IMR-90 (cell line): Measurements from ENCODE around the gene SOD2. TPM values are rescaled to one million over a fixed set of nuclear protein-coding genes. Genes with fewer than 3 reads are reported as not detected.

Experiments
- ATAC-seq: fragments of 200-7000 bp; cut with Tn5 transposase; 2 replicates; pipeline ENCODE4 v1.9.1; 2020; ENCODE audit warnings: low read depth, mild to moderate bottlenecking, moderate library complexity
- BruUV-seq: library from RNA; stranded (reverse); fragments of 400-500 nt; replicated peaks from 2 replicates; lab custom pipeline; 2021; lab: Mats Ljungman, UMichigan
- CTCF ChIA-PET: fragments of 300-600 bp; formaldehyde crosslinking; extraction: SDS; loops from one replicate; lab custom pipeline; 2021; ENCODE audit warnings: antibody characterized with exemption; lab: Yijun Ruan, JAX
- POLR2A ChIA-PET: fragments of 300-600 bp; sonication (Branson Sonifier 250); formaldehyde crosslinking; loops from one replicate; lab custom pipeline; 2022; ENCODE audit warnings: antibody characterized with exemption; ENCODE audit not compliant: unreplicated experiment; lab: Charles Lee
- DNase-seq: peaks from one replicate; pipeline ENCODE4 v3.0.0; 2013
- H2AFZ ChIP-seq: replicated peaks from 2 replicates; pipeline ENCODE3; 2013; ENCODE audit warnings: low read length, mild to moderate bottlenecking; ENCODE audit not compliant: poor library complexity
- H2AK5ac ChIP-seq: 2 replicates; pipeline ENCODE4 v1.6.1; 2013; ENCODE audit warnings: low read depth, low read length, inconsistent platforms
- H2AK9ac ChIP-seq: replicated peaks from 2 replicates; pipeline ENCODE3; 2013; ENCODE audit warnings: mild to moderate bottlenecking, low read depth, low read length, moderate library complexity; ENCODE audit not compliant: poor library complexity
- H2BK120ac ChIP-seq: 2 replicates; pipeline ENCODE4 v1.6.1; 2013; ENCODE audit warnings: low read depth, low read length, inconsistent platforms
- H2BK15ac ChIP-seq: 3 replicates; pipeline ENCODE4 v1.6.1; 2013; ENCODE audit warnings: low read depth, low read length, inconsistent platforms
- H2BK20ac ChIP-seq: 2 replicates; pipeline ENCODE4 v1.6.1; 2013; ENCODE audit warnings: low read depth, mild to moderate bottlenecking, inconsistent platforms, low read length, moderate library complexity
- H2BK5ac ChIP-seq: 2 replicates; pipeline ENCODE4 v1.6.1; 2013; ENCODE audit warnings: mild to moderate bottlenecking, low read depth, low read length, inconsistent platforms; ENCODE audit not compliant: poor library complexity, severe bottlenecking
- H3K14ac ChIP-seq: replicated peaks from 2 replicates; pipeline ENCODE4 v1.6.1; 2013; ENCODE audit warnings: low read depth, low read length, inconsistent platforms
- H3K18ac ChIP-seq: 2 replicates; pipeline ENCODE4 v1.6.1; 2013; ENCODE audit warnings: low read depth, low read length, control low read depth
- H3K23ac ChIP-seq: 2 replicates; pipeline ENCODE4 v1.6.1; 2013; ENCODE audit warnings: low read depth, low read length, inconsistent platforms
- H3K27ac ChIP-seq: 2 replicates; pipeline ENCODE4 v1.5.1; 2013; ENCODE audit warnings: mild to moderate bottlenecking, control low read depth, low read length; ENCODE audit not compliant: insufficient read depth
- H3K27me3 ChIP-seq: 2 replicates; pipeline ENCODE4 v1.6.1; 2013; ENCODE audit warnings: low read length; ENCODE audit not compliant: control insufficient read depth, insufficient read depth
- H3K36me3 ChIP-seq: 2 replicates; pipeline ENCODE4 v1.6.1; 2013; ENCODE audit warnings: low read length, mixed read lengths; ENCODE audit not compliant: control insufficient read depth, insufficient read depth
- H3K4ac ChIP-seq: 2 replicates; pipeline ENCODE4 v1.6.1; 2013; ENCODE audit warnings: low read depth, low read length, inconsistent platforms
- H3K4me1 ChIP-seq: 2 replicates; pipeline ENCODE4 v1.6.1; 2013; ENCODE audit warnings: low read length, mixed read lengths; ENCODE audit not compliant: control insufficient read depth, insufficient read depth
- H3K4me2 ChIP-seq: 2 replicates; pipeline ENCODE4 v1.6.1; 2013; ENCODE audit warnings: low read depth, mild to moderate bottlenecking, control low read depth, low read length, moderate library complexity
- H3K4me3 ChIP-seq: 2 replicates; pipeline ENCODE4 v1.5.1; 2013; ENCODE audit warnings: low read depth, mild to moderate bottlenecking, control low read depth, low read length, moderate library complexity; ENCODE audit not compliant: insufficient read depth
- H3K56ac ChIP-seq: 2 replicates; pipeline ENCODE4 v1.6.1; 2013; ENCODE audit warnings: low read length, inconsistent platforms; ENCODE audit not compliant: insufficient read depth; ENCODE audit errors: extremely low read depth
- H3K79me1 ChIP-seq, 2 experiments: 2 replicates each; pipeline ENCODE4 v1.6.1; 2013; ENCODE audit warnings: low read length in 2 of 2, inconsistent platforms in 1 of 2, low read depth in 1 of 2
- H3K9ac ChIP-seq: 2 replicates; pipeline ENCODE4 v1.6.1; 2013; ENCODE audit warnings: low read depth, low read length, control low read depth
- H3K9me1 ChIP-seq: 2 replicates; pipeline ENCODE4 v1.6.1; 2013; ENCODE audit warnings: low read length, inconsistent platforms; ENCODE audit not compliant: insufficient read depth
- H3K9me3 ChIP-seq: 2 replicates; pipeline ENCODE4 v1.6.1; 2013; ENCODE audit warnings: low read length; ENCODE audit not compliant: control insufficient read depth, insufficient read depth
- H4K20me1 ChIP-seq: 2 replicates; pipeline ENCODE4 v1.6.1; 2013; ENCODE audit warnings: low read length, inconsistent platforms; ENCODE audit not compliant: insufficient read depth
- H4K5ac ChIP-seq: 2 replicates; pipeline ENCODE4 v1.6.1; 2013; ENCODE audit warnings: mild to moderate bottlenecking, low read depth, low read length, control low read depth
- H4K8ac ChIP-seq, 2 experiments: 2 replicates each; pipeline ENCODE4 v1.6.1; 2013; ENCODE audit warnings: low read depth in 2 of 2, low read length in 2 of 2, control low read depth in 1 of 2, inconsistent platforms in 1 of 2
- H4K91ac ChIP-seq: 2 replicates; pipeline ENCODE4 v1.6.1; 2013; ENCODE audit warnings: low read depth, low read length, inconsistent platforms; ENCODE audit not compliant: insufficient read depth
- BHLHE40 ChIP-seq: fragments of 150-350 bp; IDR thresholded peaks from 2 replicates; pipeline ENCODE4 v1.6.1; 2016; ENCODE audit warnings: mild to moderate bottlenecking, low read depth, low read length
- CEBPB ChIP-seq: IDR thresholded peaks from 2 replicates; pipeline ENCODE4 v1.6.1; 2012; ENCODE audit warnings: low read depth, low read length, improper control_type of control experiment
- FOS ChIP-seq: fragments of 150-350 bp; IDR thresholded peaks from 2 replicates; pipeline ENCODE4 v1.6.1; 2016; ENCODE audit warnings: low read depth, low read length
- MAFK ChIP-seq: IDR thresholded peaks from 2 replicates; pipeline ENCODE4 v1.6.1; 2012; ENCODE audit warnings: low read depth, low read length, improper control_type of control experiment
- MAZ ChIP-seq: IDR thresholded peaks from 2 replicates; pipeline ENCODE4 v1.6.1; 2012; ENCODE audit warnings: low read depth, mild to moderate bottlenecking, low read length, improper control_type of control experiment, moderate library complexity, borderline replicate concordance
- NFE2L2 ChIP-seq: fragments of 150-350 bp; IDR thresholded peaks from 2 replicates; pipeline ENCODE4 v1.6.1; 2016; ENCODE audit warnings: low read depth, mild to moderate bottlenecking, low read length
- POLR2A ChIP-seq: IDR thresholded peaks from 2 replicates; pipeline ENCODE4 v1.6.1; 2012; ENCODE audit warnings: mild to moderate bottlenecking, low read depth, low read length
- RCOR1 ChIP-seq: IDR thresholded peaks from 2 replicates; pipeline ENCODE4 v1.6.1; 2012; ENCODE audit warnings: mild to moderate bottlenecking, low read length, improper control_type of control experiment; ENCODE audit not compliant: insufficient replicate concordance
- RFX5 ChIP-seq: IDR thresholded peaks from 2 replicates; pipeline ENCODE4 v1.8.0; 2012; ENCODE audit warnings: low read depth, mild to moderate bottlenecking, low read length, moderate library complexity
- SMC3 ChIP-seq: fragments of 150-350 bp; IDR thresholded peaks from 2 replicates; pipeline ENCODE4 v1.6.1; 2016; ENCODE audit warnings: low read depth, mild to moderate bottlenecking, antibody characterized with exemption, low read length, moderate library complexity
- whole genome bisulfite sequencing, 2 experiments: methylation state at CpG; one replicate each; pipeline versions ENCODE4 v1.1.5 to v1.1.7; 2013; ENCODE audit warnings: missing lambda C conversion rate in 2 of 2; ENCODE audit not compliant: insufficient read length in 1 of 2; ENCODE audit errors: extremely low coverage in 2 of 2; 5-methylcytosine and 5-hydroxymethylcytosine counted together
- dilution Hi-C: fragments of 300-500 bp; cut with HindIII; formaldehyde crosslinking; loops from one replicate; pipeline ENCODE4 v1.14.3; 2018; ENCODE audit warnings: low sequenced_read_pairs; ENCODE audit not compliant: unreplicated experiment
- in situ Hi-C: fragments of 300-500 bp; cut with MboI; formaldehyde crosslinking; loops from 3 replicates; pipeline ENCODE4 v1.14.3; 2019; ENCODE audit warnings: low sequenced_read_pairs, inconsistent platforms, mixed read lengths
- intact Hi-C: fragments of 100-400 bp; cut with micrococcal nuclease; formaldehyde crosslinking; loops from 2 replicates; pipeline ENCODE4 v1.10.0; 2022
- polyA plus RNA-seq, 3 experiments: library from polyadenylated mRNA; depleted of rRNA; stranded (reverse); fragments of >200 nt; gene quantifications; 2 replicates each; pipeline ENCODE4 v1.2.3, GENCODE V29; 2012; ENCODE audit warnings: low replicate concordance in 1 of 3
- total RNA-seq: library from RNA; depleted of rRNA; stranded (reverse); fragments of >200 nt; gene quantifications from 2 replicates; pipeline ENCODE4 v1.2.3, GENCODE V29; 2012
- TF ChIP-seq, protein P1 (sequence below): fragments of 150-350 bp; IDR thresholded peaks from 2 replicates; pipeline ENCODE4 v1.6.1; 2017; ENCODE audit warnings: mild to moderate bottlenecking, antibody characterized with exemption, low read length, low read depth

Gene SOD2
- total and polyA plus RNA-seq, 2 of the 4 experiments (the other 2 are of a cell fraction), result 173 to 243 TPM

DNA sequence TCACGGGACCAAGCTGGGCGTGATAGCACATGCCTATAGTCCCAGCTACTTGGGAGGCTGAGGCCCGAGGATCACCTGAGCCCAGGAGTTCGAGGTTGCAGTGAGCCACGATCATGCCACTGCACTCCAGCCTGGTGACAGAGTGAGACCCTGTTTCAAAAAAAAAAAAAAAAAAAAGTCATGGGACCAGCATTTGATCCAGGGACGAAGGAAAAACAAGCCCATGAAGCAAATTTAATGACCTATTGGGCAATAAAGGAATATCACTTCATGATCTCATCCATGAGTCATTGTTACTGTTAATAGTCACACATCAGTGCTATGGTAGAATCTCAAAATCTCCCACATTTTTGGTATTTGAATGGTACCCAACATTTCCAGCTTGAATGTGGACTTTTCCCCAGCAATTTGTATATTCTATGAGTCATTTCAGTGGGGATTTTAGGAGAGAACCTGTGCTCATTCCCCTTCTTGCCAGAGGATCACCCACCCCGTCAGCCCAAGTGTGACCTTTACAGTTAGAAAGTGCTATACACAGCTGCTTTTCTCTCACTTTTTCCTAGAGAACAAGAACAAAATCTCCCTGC is 8.5 kb upstream of the SOD2 start:
- H4K8ac ChIP-seq, result peak overlapping the region; percentile 34 to 65
- H3K36me3 ChIP-seq, result 0 out of 2 replicates have a peak, but pooled peaks cover 2% of the 10 kb centered on the region
- H3K27ac ChIP-seq, result peak overlapping the region; percentile 93
- H3K4me2 ChIP-seq, result peak overlapping the region; percentile 10; the same call in 1 of the 2 replicates
- H4K5ac ChIP-seq, result peak overlapping the region; percentile 13; the same call in 1 of the 2 replicates
- ATAC-seq (peak; percentile 82), DNase-seq (peak; percentile 97)
- TF ChIP-seq BHLHE40 (peak; percentile 56; the same call in 1 of the 2 replicates), FOS (peak; percentile 99), POLR2A (no peak), SMC3 (no peak), RCOR1 (no peak), NFE2L2 (peak; percentile 23; the same call in 1 of the 2 replicates), CEBPB (peak; percentile 99), MAFK (peak; percentile 46; the same call in 1 of the 2 replicates), RFX5 (no peak), MAZ (no peak; the same call in 1 of the 2 replicates)
- TF ChIP-seq, protein P1, sequence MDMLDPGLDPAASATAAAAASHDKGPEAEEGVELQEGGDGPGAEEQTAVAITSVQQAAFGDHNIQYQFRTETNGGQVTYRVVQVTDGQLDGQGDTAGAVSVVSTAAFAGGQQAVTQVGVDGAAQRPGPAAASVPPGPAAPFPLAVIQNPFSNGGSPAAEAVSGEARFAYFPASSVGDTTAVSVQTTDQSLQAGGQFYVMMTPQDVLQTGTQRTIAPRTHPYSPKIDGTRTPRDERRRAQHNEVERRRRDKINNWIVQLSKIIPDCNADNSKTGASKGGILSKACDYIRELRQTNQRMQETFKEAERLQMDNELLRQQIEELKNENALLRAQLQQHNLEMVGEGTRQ, result no peak
- H3K23ac ChIP-seq, result peak overlapping the region; percentile 36; the same call in 1 of the 2 replicates
- no peaks in the 10 kb centered on the region for H3K27me3 ChIP-seq
- peak overlapping the region; percentile 90; the same call in 1 of the 2 replicates for H2BK20ac ChIP-seq
- peak overlapping the region; percentile 85 for H2BK5ac ChIP-seq
- peak overlapping the region; percentile 86 for H2BK120ac ChIP-seq
- intact Hi-C loops (loop anchor here (2.0 kb wide), 2 partner anchors 15 to 25 kb away; partner anchors contain the start of gene WTAP), in situ Hi-C loops (loop anchor here (25.0 kb wide), 1 partner anchor 1064 kb away; the partner anchor contains the start of gene DYNLT1), dilution Hi-C loops (no loop called here)
- H3K56ac ChIP-seq, result peak overlapping the region; percentile 19; the same call in 1 of the 2 replicates
- peak overlapping the region; percentile 85 for H4K91ac ChIP-seq
- no peak overlapping the region for H3K9ac ChIP-seq
- 0 out of 2 replicates have a peak, but pooled peaks cover 2% of the 10 kb centered on the region for H4K20me1 ChIP-seq
- H2BK15ac ChIP-seq, result no peak overlapping the region; the same call in 2 of the 3 replicates
- no peak overlapping the region for H2AFZ ChIP-seq
- H3K18ac ChIP-seq, result peak overlapping the region; percentile 77
- ChIA-PET CTCF (interaction anchor here (0.6 to 1.7 kb wide), 2 partner anchors 16 to 19 kb away, joined by 9 to 10 read pairs; no protein-coding TSS in a partner anchor), POLR2A (interaction anchor here (1.2 kb wide), 1 partner anchor 20 kb away, joined by 9 read pairs; no protein-coding TSS in a partner anchor)
- WGBS, 2 experiments, result 65% methylated on average over 4 of the region's 7 CpGs; no CpG with 5 or more reads in 1 of the 2 experiments
- H2AK5ac ChIP-seq, result peak overlapping the region; percentile 38; the same call in 1 of the 2 replicates
- H3K9me1 ChIP-seq, result peaks cover 15% of the 10 kb centered on the region
- no peak overlapping the region for H2AK9ac ChIP-seq
- no TSS peak for BruUV-seq
- no peak overlapping the region for H3K4me3 ChIP-seq
- H3K14ac ChIP-seq, result peak overlapping the region; percentile 71; the same call in 1 of the 2 replicates
- H3K4me1 ChIP-seq, result peaks cover 9% of the 10 kb centered on the region
- peaks cover 8 to 39% of the 10 kb centered on the region in 2 experiments for H3K79me1 ChIP-seq
- peaks cover 3% of the 10 kb centered on the region for H3K9me3 ChIP-seq
- peak overlapping the region; percentile 88 for H3K4ac ChIP-seq
